Prostate gland (tissue), 2 donors: ENCODE results near the gene ROR1. TPM values are rescaled to one million over a fixed set of nuclear protein-coding genes. Genes with fewer than 3 reads are reported as not detected.

Experiments used
- DNase-seq: peaks from one replicate; pipeline ENCODE4 v3.0.0-alpha.2; 2019; ENCODE audit warnings: low spot score
- H3K27ac ChIP-seq, 2 donors: fragments of 200-600 bp; sonication (generic); 2 replicates each; pipeline ENCODE4 v1.5.1; 2017 to 2019
- H3K27me3 ChIP-seq: fragments of 200-600 bp; sonication (generic); replicated peaks from 2 replicates; pipeline ENCODE4 v1.5.1; 2019; ENCODE audit not compliant: insufficient read depth
- H3K36me3 ChIP-seq, 2 donors: fragments of 200-600 bp; sonication (generic); 1 replicate in 1 of 2; 2 replicates in 1 of 2; pipeline versions ENCODE4 v1.5.1 to v1.8.1; 2017 to 2019
- H3K4me1 ChIP-seq: fragments of 200-600 bp; sonication (generic); replicated peaks from 2 replicates; pipeline ENCODE4 v1.5.1; 2019
- H3K4me3 ChIP-seq, 2 donors: fragments of 200-600 bp; sonication (generic); 2 replicates each; pipeline ENCODE4 v1.5.1; 2017 to 2019
- H3K9me3 ChIP-seq: fragments of 200-600 bp; sonication (generic); 2 replicates; pipeline ENCODE4 v1.5.1; 2017
- CTCF ChIP-seq, 4 experiments: fragments of 200-600 bp in 2 of 4; fragments of 450-650 bp in 2 of 4; sonication (generic) in 2 of 4; IDR thresholded peaks; 1 replicate in 3 of 4; 2 replicates in 1 of 4; pipeline ENCODE4 v1.5.1; 2016 to 2019; ENCODE audit warnings: antibody characterized with exemption in 4 of 4, mild to moderate bottlenecking in 2 of 4, moderate library complexity in 2 of 4
- POLR2A ChIP-seq: fragments of 450-650 bp; IDR thresholded peaks from one replicate; pipeline ENCODE4 v1.6.1; 2016; ENCODE audit warnings: antibody characterized with exemption, mild to moderate bottlenecking
- POLR2AphosphoS5 ChIP-seq: sonication (generic); formaldehyde crosslinking; IDR thresholded peaks from one replicate; pipeline ENCODE4 v1.6.1; 2017; ENCODE audit warnings: antibody characterized with exemption
- WGBS: methylation state at CpG from one replicate; pipeline ENCODE4 v1.1.5; 2018; 5-methylcytosine and 5-hydroxymethylcytosine counted together
- intact Hi-C: fragments of 100-400 bp; cut with DNase I; formaldehyde crosslinking; loops from one replicate; pipeline ENCODE4 v1.14.2; 2022
- total RNA-seq, 2 donors: library from RNA; depleted of rRNA; stranded (reverse); fragments of >200 nt; gene quantifications; one replicate each; pipeline ENCODE4 v1.1.0, GENCODE V29; 2016

The ROR1 gene
- total RNA-seq, 2 donors from 2014 or later: 7.3 to 11.1 TPM

GRCh38 chr1:64025051-64025450 is 251.2 kb downstream of the ROR1 start:
- Histone ChIP-seq H3K27ac (no peak overlapping the region), H3K36me3 (no peaks in the 10 kb centered on the region), H3K27me3 (no peaks in the 10 kb centered on the region), H3K4me3 (no peak overlapping the region), H3K4me1 (no peaks in the 10 kb centered on the region), H3K9me3 (no peaks in the 10 kb centered on the region)
- intact Hi-C loops: no loop called here
- DNase-seq: no peak
- 96% methylated on average over 4 of the region's 4 CpGs for WGBS
- TF ChIP-seq POLR2A: no peak
- no peak for TF ChIP-seq CTCF (IDR thresholded peaks at IDR 0.05)
- TF ChIP-seq POLR2AphosphoS5: no peak

- TF ChIP-seq POLR2A (no peak), CTCF (IDR thresholded peaks at IDR 0.05) (no peak), POLR2AphosphoS5 (no peak)
- DNase-seq: no peak
- H3K36me3 ChIP-seq: no peaks in the 10 kb centered on the region
- no peak overlapping the region for H3K4me3 ChIP-seq
- 88% methylated on average over 1 of the region's 1 CpG for WGBS
- no peaks in the 10 kb centered on the region for H3K4me1 ChIP-seq
- no peaks in the 10 kb centered on the region for H3K9me3 ChIP-seq
- no peak overlapping the region for H3K27ac ChIP-seq
- H3K27me3 ChIP-seq: no peaks in the 10 kb centered on the region
- intact Hi-C loops: no loop called here
Observed at GRCh38 chr1:64029037-64029436, 255.2 kb downstream of the ROR1 start.

GRCh38 chr1:64030411-64030810 is 256.6 kb downstream of the ROR1 start:
- no peaks in the 10 kb centered on the region for H3K27me3 ChIP-seq
- no peaks in the 10 kb centered on the region for H3K36me3 ChIP-seq
- no peak for TF ChIP-seq CTCF (IDR thresholded peaks at IDR 0.05)
- no peak for TF ChIP-seq POLR2AphosphoS5
- TF ChIP-seq POLR2A: no peak
- DNase-seq: no peak
- intact Hi-C loops: loop anchor here (10.0 kb wide), 1 partner anchor 346 kb away; no protein-coding TSS in a partner anchor
- H3K4me3 ChIP-seq: no peak overlapping the region
- no peaks in the 10 kb centered on the region for H3K4me1 ChIP-seq
- H3K27ac ChIP-seq: no peak overlapping the region
- H3K9me3 ChIP-seq: no peaks in the 10 kb centered on the region
- 90% methylated on average over 2 of the region's 2 CpGs for WGBS

- H3K36me3 ChIP-seq: no peaks in the 10 kb centered on the region
- intact Hi-C loops: loop anchor here (10.0 kb wide), 1 partner anchor 346 kb away; no protein-coding TSS in a partner anchor
- H3K4me1 ChIP-seq: no peaks in the 10 kb centered on the region
- no peak for DNase-seq
- 74% methylated on average over 1 of the region's 1 CpG for WGBS
- H3K27me3 ChIP-seq: no peaks in the 10 kb centered on the region
- TF ChIP-seq CTCF (IDR thresholded peaks at IDR 0.05): no peak
- TF ChIP-seq POLR2A: no peak
- no peak for TF ChIP-seq POLR2AphosphoS5
- no peak overlapping the region for H3K4me3 ChIP-seq
- H3K27ac ChIP-seq: no peak overlapping the region
- no peaks in the 10 kb centered on the region for H3K9me3 ChIP-seq
Observed at GRCh38 chr1:64031236-64031635, 257.4 kb downstream of the ROR1 start.

GRCh38 chr1:64033667-64034220 is 259.9 kb downstream of the ROR1 start:
- H3K36me3 ChIP-seq: no peaks in the 10 kb centered on the region
- no peak for DNase-seq
- intact Hi-C loops: loop anchor here (10.0 kb wide), 1 partner anchor 349 kb away; no protein-coding TSS in a partner anchor
- H3K27ac ChIP-seq: no peak overlapping the region
- no peak overlapping the region for H3K4me3 ChIP-seq
- H3K9me3 ChIP-seq: no peaks in the 10 kb centered on the region
- 70% methylated on average over 3 of the region's 3 CpGs for WGBS
- no peaks in the 10 kb centered on the region for H3K27me3 ChIP-seq
- no peak for TF ChIP-seq CTCF (IDR thresholded peaks at IDR 0.05)
- no peak for TF ChIP-seq POLR2AphosphoS5
- no peak for TF ChIP-seq POLR2A
- H3K4me1 ChIP-seq: no peaks in the 10 kb centered on the region
